HepG2 (cell line): ENCODE data around the gene ZCCHC24. TPM values are rescaled to one million over a fixed set of nuclear protein-coding genes. Genes with fewer than 3 reads are reported as not detected.

Experiments used
- IKZF4 ChIP-seq: sonication (generic); formaldehyde crosslinking; IDR thresholded peaks from 2 replicates; pipeline ENCODE4 v1.5.1; 2020; ENCODE audit warnings: borderline replicate concordance, mild to moderate bottlenecking, low read depth, missing genetic modification reagents; ENCODE audit errors: not compliant biosample characterization
- NFYB ChIP-seq: sonication (generic); formaldehyde crosslinking; IDR thresholded peaks from 2 replicates; pipeline ENCODE4 v1.4.0; 2020; ENCODE audit warnings: missing genetic modification reagents
- TSC22D2 ChIP-seq: sonication (generic); formaldehyde crosslinking; IDR thresholded peaks from 2 replicates; pipeline ENCODE4 v1.5.1; 2020; ENCODE audit warnings: missing genetic modification reagents, mild to moderate bottlenecking, borderline replicate concordance
- ZNF235 ChIP-seq: sonication (generic); formaldehyde crosslinking; IDR thresholded peaks from 2 replicates; pipeline ENCODE4 v1.8.1; 2023; ENCODE audit warnings: mild to moderate bottlenecking, missing genetic modification reagents, borderline replicate concordance
- ZNF724P ChIP-seq: sonication (generic); formaldehyde crosslinking; IDR thresholded peaks from 2 replicates; pipeline ENCODE4 v1.8.0; 2022; ENCODE audit warnings: missing genetic modification reagents, borderline replicate concordance
- polyA plus RNA-seq, 8 experiments: library from polyadenylated mRNA; depleted of rRNA in 3 of 8; stranded (reverse) in 7 of 8; unstranded in 1 of 8; fragments of >200 nt; fragmentation: Illumina TruSeq in 4 of 8; extraction: Trizol in 4 of 8; gene quantifications; 2 replicates each; pipeline versions ENCODE4 v1.2.1 to v1.2.3, GENCODE V29; 2011 to 2016; ENCODE audit warnings: low read depth in 4 of 8, missing spikeins in 1 of 8, mixed read lengths in 1 of 8; ENCODE audit not compliant: insufficient read depth in 1 of 8
- total RNA-seq, 5 experiments: library from RNA; depleted of rRNA; stranded (reverse); fragments of >200 nt; fragmentation: Illumina TruSeq; extraction: Trizol; gene quantifications; 2 replicates each; pipeline ENCODE4 v1.2.3, GENCODE V29; 2016; ENCODE audit warnings: low read depth in 1 of 5
- TF ChIP-seq, protein P1 (sequence below): sonication (generic); formaldehyde crosslinking; IDR thresholded peaks from one replicate; pipeline ENCODE4 v1.5.1; 2020; ENCODE audit warnings: mild to moderate bottlenecking, missing genetic modification reagents; ENCODE audit errors: not compliant biosample characterization
- TF ChIP-seq, protein P2 (sequence below), 2 experiments: fragments of 450-650 bp in 1 of 2; sonication (generic) in 1 of 2; formaldehyde crosslinking in 1 of 2; IDR thresholded peaks; 2 replicates each; pipeline versions ENCODE4 v1.6.1 to v1.8.0; 2016 to 2022; ENCODE audit warnings: antibody characterized with exemption in 1 of 2, mild to moderate bottlenecking in 1 of 2, missing genetic modification reagents in 1 of 2
- TF ChIP-seq, protein P3 (sequence below): sonication (generic); formaldehyde crosslinking; IDR thresholded peaks from 2 replicates; pipeline ENCODE4 v1.4.0; 2020; ENCODE audit warnings: missing genetic modification reagents, borderline replicate concordance

ZCCHC24 gene
- total and polyA plus RNA-seq, 2 of the 13 experiments (the other 11 are each of a cell fraction or from before 2014, with no cell fraction given) = 3.1 to 7.9 TPM

GRCh38 chr10:79358811-79359210 lies 86.6 kb downstream of the ZCCHC24 start (continued):
- no peak for TF ChIP-seq ZNF235 (CRISPR knock-in tag)
- TF ChIP-seq TSC22D2 (CRISPR knock-in tag) = no peak
- TF ChIP-seq IKZF4 = no peak
- no peak for TF ChIP-seq NFYB (CRISPR knock-in tag)
- no peak; the same call in 1 of the 2 replicates for TF ChIP-seq ZNF724P
- TF ChIP-seq, protein P1, sequence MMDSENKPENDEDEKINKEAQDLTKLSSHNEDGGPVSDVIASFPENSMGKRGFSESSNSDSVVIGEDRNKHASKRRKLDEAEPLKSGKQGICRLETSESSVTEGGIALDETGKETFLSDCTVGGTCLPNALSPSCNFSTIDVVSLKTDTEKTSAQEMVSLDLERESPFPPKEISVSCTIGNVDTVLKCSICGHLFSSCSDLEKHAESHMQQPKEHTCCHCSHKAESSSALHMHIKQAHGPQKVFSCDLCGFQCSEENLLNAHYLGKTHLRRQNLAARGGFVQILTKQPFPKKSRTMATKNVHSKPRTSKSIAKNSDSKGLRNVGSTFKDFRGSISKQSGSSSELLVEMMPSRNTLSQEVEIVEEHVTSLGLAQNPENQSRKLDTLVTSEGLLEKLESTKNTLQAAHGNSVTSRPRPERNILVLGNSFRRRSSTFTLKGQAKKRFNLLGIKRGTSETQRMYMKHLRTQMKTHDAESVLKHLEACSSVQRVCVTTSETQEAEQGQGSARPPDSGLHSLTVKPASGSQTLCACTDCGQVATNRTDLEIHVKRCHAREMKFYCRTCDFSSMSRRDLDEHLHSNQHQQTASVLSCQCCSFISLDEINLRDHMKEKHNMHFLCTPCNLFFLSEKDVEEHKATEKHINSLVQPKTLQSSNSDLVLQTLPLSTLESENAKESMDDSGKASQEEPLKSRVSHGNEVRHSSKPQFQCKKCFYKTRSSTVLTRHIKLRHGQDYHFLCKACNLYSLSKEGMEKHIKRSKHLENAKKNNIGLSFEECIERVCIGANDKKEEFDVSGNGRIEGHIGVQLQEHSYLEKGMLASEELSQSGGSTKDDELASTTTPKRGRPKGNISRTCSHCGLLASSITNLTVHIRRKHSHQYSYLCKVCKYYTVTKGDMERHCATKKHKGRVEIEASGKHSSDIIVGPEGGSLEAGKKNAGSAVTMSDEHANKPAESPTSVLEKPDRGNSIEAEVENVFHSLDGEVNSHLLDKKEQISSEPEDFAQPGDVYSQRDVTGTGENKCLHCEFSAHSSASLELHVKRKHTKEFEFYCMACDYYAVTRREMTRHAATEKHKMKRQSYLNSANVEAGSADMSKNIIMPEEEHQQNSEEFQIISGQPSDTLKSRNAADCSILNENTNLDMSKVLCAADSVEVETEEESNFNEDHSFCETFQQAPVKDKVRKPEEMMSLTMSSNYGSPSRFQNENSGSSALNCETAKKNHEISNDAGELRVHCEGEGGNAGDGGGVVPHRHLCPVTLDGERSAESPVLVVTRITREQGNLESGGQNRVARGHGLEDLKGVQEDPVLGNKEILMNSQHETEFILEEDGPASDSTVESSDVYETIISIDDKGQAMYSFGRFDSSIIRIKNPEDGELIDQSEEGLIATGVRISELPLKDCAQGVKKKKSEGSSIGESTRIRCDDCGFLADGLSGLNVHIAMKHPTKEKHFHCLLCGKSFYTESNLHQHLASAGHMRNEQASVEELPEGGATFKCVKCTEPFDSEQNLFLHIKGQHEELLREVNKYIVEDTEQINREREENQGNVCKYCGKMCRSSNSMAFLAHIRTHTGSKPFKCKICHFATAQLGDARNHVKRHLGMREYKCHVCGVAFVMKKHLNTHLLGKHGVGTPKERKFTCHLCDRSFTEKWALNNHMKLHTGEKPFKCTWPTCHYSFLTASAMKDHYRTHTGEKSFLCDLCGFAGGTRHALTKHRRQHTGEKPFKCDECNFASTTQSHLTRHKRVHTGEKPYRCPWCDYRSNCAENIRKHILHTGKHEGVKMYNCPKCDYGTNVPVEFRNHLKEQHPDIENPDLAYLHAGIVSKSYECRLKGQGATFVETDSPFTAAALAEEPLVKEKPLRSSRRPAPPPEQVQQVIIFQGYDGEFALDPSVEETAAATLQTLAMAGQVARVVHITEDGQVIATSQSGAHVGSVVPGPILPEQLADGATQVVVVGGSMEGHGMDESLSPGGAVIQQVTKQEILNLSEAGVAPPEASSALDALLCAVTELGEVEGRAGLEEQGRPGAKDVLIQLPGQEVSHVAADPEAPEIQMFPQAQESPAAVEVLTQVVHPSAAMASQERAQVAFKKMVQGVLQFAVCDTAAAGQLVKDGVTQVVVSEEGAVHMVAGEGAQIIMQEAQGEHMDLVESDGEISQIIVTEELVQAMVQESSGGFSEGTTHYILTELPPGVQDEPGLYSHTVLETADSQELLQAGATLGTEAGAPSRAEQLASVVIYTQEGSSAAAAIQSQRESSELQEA = no peak
- TF ChIP-seq, protein P2, sequence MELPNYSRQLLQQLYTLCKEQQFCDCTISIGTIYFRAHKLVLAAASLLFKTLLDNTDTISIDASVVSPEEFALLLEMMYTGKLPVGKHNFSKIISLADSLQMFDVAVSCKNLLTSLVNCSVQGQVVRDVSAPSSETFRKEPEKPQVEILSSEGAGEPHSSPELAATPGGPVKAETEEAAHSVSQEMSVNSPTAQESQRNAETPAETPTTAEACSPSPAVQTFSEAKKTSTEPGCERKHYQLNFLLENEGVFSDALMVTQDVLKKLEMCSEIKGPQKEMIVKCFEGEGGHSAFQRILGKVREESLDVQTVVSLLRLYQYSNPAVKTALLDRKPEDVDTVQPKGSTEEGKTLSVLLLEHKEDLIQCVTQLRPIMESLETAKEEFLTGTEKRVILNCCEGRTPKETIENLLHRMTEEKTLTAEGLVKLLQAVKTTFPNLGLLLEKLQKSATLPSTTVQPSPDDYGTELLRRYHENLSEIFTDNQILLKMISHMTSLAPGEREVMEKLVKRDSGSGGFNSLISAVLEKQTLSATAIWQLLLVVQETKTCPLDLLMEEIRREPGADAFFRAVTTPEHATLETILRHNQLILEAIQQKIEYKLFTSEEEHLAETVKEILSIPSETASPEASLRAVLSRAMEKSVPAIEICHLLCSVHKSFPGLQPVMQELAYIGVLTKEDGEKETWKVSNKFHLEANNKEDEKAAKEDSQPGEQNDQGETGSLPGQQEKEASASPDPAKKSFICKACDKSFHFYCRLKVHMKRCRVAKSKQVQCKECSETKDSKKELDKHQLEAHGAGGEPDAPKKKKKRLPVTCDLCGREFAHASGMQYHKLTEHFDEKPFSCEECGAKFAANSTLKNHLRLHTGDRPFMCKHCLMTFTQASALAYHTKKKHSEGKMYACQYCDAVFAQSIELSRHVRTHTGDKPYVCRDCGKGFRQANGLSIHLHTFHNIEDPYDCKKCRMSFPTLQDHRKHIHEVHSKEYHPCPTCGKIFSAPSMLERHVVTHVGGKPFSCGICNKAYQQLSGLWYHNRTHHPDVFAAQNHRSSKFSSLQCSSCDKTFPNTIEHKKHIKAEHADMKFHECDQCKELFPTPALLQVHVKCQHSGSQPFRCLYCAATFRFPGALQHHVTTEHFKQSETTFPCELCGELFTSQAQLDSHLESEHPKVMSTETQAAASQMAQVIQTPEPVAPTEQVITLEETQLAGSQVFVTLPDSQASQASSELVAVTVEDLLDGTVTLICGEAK (IDR thresholded peaks at IDR 0.05) = no peak
- TF ChIP-seq, protein P2 (CRISPR knock-in tag; IDR thresholded peaks at IDR 0.05) = no peak
- TF ChIP-seq, protein P3, sequence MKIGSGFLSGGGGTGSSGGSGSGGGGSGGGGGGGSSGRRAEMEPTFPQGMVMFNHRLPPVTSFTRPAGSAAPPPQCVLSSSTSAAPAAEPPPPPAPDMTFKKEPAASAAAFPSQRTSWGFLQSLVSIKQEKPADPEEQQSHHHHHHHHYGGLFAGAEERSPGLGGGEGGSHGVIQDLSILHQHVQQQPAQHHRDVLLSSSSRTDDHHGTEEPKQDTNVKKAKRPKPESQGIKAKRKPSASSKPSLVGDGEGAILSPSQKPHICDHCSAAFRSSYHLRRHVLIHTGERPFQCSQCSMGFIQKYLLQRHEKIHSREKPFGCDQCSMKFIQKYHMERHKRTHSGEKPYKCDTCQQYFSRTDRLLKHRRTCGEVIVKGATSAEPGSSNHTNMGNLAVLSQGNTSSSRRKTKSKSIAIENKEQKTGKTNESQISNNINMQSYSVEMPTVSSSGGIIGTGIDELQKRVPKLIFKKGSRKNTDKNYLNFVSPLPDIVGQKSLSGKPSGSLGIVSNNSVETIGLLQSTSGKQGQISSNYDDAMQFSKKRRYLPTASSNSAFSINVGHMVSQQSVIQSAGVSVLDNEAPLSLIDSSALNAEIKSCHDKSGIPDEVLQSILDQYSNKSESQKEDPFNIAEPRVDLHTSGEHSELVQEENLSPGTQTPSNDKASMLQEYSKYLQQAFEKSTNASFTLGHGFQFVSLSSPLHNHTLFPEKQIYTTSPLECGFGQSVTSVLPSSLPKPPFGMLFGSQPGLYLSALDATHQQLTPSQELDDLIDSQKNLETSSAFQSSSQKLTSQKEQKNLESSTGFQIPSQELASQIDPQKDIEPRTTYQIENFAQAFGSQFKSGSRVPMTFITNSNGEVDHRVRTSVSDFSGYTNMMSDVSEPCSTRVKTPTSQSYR (CRISPR knock-in tag) = no peak
